HL-60 (cell line): ENCODE measurements around the gene TMPRSS12.

ENCODE experiments used
- CTCF ChIP-seq: IDR thresholded peaks from one replicate; pipeline ENCODE4 v1.5.1; 2011; ENCODE audit warnings: low read length, control low read depth, inconsistent platforms; ENCODE audit not compliant: insufficient read depth
- GABPA ChIP-seq: IDR thresholded peaks from 2 replicates; pipeline ENCODE4 v1.6.1; 2012; ENCODE audit warnings: low read depth

- TF ChIP-seq GABPA = no peak
- no peak for TF ChIP-seq CTCF
These were observed 17.8 kb upstream of the TMPRSS12 start for GRCh38 chr12:50824914-50825313.
